GM23338 (cell line): ENCODE measurements around the gene RUNDC3A.

Experiments
- CREB1 ChIP-seq: fragments of 250-450 bp; sonication (Bioruptor Pico); IDR thresholded peaks from 2 replicates; pipeline ENCODE4 v1.5.0; 2020; ENCODE audit warnings: low read depth, mild to moderate bottlenecking, moderate library complexity
- EZH2 ChIP-seq: fragments of 200-600 bp; sonication (generic); IDR thresholded peaks from one replicate; pipeline ENCODE4 v1.8.0; 2017; ENCODE audit warnings: antibody characterized with exemption, mild to moderate bottlenecking, low read depth; ENCODE audit not compliant: unreplicated experiment
- EZH2phosphoT487 ChIP-seq: fragments of 200-600 bp; sonication (generic); IDR thresholded peaks from one replicate; pipeline ENCODE4 v1.8.1; 2018; ENCODE audit warnings: antibody characterized with exemption; ENCODE audit not compliant: unreplicated experiment
- JUNB ChIP-seq: IDR thresholded peaks from one replicate; pipeline ENCODE4 v1.6.1; 2016; ENCODE audit warnings: antibody characterized with exemption; ENCODE audit not compliant: unreplicated experiment
- POLR2AphosphoS5 ChIP-seq: IDR thresholded peaks from 2 replicates; pipeline ENCODE4 v1.6.1; 2016; ENCODE audit warnings: antibody characterized with exemption, low read depth
- STAT1 ChIP-seq: IDR thresholded peaks from one replicate; pipeline ENCODE4 v1.6.1; 2016; ENCODE audit warnings: antibody characterized with exemption; ENCODE audit not compliant: unreplicated experiment
- TF ChIP-seq, protein P1 (sequence below), 2 experiments: fragments of 200-600 bp in 1 of 2; sonication (generic) in 1 of 2; conservative IDR thresholded peaks; 2 replicates each; pipeline versions ENCODE4 v1.5.1 to v1.6.1; 2016 to 2017; ENCODE audit warnings: antibody characterized with exemption in 2 of 2, low read depth in 2 of 2, mild to moderate bottlenecking in 2 of 2, moderate library complexity in 1 of 2

DNA sequence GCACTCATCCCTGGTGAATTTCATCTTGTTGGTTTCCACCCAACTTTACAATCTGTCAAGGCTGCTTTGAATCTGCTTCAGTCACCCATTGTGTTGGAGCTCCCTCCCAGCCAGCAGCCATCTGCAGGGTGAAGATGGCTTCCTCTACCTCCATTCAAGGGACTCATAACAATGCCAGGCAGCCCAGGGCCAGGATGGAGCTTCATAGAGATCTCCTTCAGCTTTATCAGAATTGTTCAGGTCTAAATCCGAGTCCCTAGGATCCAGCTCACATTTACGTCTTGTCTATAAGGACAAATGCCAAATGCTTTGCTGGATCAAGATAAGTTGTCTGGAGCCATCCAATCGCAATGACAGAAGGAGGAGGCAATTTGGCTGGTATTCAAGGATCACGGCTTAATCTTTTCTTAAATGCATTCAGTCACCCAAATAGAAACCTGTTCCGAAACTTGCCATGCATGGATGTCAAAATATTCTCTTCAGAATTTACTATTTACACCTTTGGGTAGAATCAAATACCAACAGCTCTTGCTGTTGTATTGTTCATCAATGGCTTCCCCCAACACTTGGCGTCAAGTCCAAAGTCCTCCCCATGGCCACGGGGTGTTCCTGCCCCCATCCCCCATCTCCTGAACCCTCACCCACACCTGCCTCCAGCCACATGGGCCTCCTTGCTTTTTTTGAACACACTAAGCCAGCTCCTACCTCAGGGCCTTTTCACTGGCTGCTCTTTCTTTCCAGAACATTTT, 59.0 kb downstream of the RUNDC3A start:
- TF ChIP-seq EZH2 (no peak), CREB1 (CRISPR knock-in tag) (no peak), POLR2AphosphoS5 (no peak), JUNB (no peak), STAT1 (no peak), EZH2phosphoT487 (no peak)
- TF ChIP-seq, protein P1, sequence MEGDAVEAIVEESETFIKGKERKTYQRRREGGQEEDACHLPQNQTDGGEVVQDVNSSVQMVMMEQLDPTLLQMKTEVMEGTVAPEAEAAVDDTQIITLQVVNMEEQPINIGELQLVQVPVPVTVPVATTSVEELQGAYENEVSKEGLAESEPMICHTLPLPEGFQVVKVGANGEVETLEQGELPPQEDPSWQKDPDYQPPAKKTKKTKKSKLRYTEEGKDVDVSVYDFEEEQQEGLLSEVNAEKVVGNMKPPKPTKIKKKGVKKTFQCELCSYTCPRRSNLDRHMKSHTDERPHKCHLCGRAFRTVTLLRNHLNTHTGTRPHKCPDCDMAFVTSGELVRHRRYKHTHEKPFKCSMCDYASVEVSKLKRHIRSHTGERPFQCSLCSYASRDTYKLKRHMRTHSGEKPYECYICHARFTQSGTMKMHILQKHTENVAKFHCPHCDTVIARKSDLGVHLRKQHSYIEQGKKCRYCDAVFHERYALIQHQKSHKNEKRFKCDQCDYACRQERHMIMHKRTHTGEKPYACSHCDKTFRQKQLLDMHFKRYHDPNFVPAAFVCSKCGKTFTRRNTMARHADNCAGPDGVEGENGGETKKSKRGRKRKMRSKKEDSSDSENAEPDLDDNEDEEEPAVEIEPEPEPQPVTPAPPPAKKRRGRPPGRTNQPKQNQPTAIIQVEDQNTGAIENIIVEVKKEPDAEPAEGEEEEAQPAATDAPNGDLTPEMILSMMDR (conservative IDR thresholded peaks at IDR 0.05; ENCODE audit: low read depth in 2 of 2), result no peak
